Endothelial cell of umbilical vein (primary cell): ENCODE data around the gene RBM4B. TPM values are rescaled to one million over a fixed set of nuclear protein-coding genes. Genes with fewer than 3 reads are reported as not detected.

Experiments
- BruUV-seq: library from RNA; stranded (reverse); fragments of 400-500 nt; replicated peaks from 2 replicates; lab custom pipeline; 2021; lab: Mats Ljungman, UMichigan
- CTCF ChIA-PET: fragments of 300-600, 350-600 bp; sonication (Branson Sonifier 250); formaldehyde crosslinking; loops from one replicate; lab custom pipeline; 2021; ENCODE audit warnings: antibody characterized with exemption, inconsistent platforms; lab: Charles Lee
- POLR2A ChIA-PET: fragments of 300-600, 350-600 bp; sonication (Branson Sonifier 250); formaldehyde crosslinking; loops from one replicate; lab custom pipeline; 2021; ENCODE audit warnings: antibody characterized with exemption, inconsistent platforms; lab: Charles Lee
- DNase-seq: peaks from one replicate; pipeline ENCODE4 v3.0.0-alpha.2; 2011; ENCODE audit warnings: low read depth, low spot score
- FAIRE-seq: peaks from 2 replicates; lab custom pipeline; 2011; peaks lifted over from hg19 to GRCh38; lab: Jason Lieb, UNC
- H2AFZ ChIP-seq: 2 replicates; pipeline ENCODE4 v1.6.0; 2012; ENCODE audit warnings: low read depth, low read length, control low read depth, inconsistent platforms
- H3K27ac ChIP-seq: 2 replicates; pipeline ENCODE4 v1.5.1; 2011; ENCODE audit warnings: low read depth, mild to moderate bottlenecking, control low read depth, low read length, moderate library complexity; ENCODE audit not compliant: insufficient read depth
- H3K27me3 ChIP-seq, 2 experiments: 2 replicates each; pipeline versions ENCODE4 v1.6.0 to v1.6.1; 2011; ENCODE audit warnings: low read length in 2 of 2, mixed read lengths in 1 of 2; ENCODE audit not compliant: control insufficient read depth in 2 of 2, insufficient read depth in 2 of 2
- H3K36me3 ChIP-seq, 2 experiments: 2 replicates in 1 of 2; 3 replicates in 1 of 2; pipeline ENCODE4 v1.5.1; 2011; ENCODE audit warnings: low read length in 2 of 2, mild to moderate bottlenecking in 1 of 2, moderate library complexity in 1 of 2; ENCODE audit not compliant: control insufficient read depth in 2 of 2, insufficient read depth in 2 of 2; ENCODE audit errors: extremely low read depth in 1 of 2
- H3K4me1 ChIP-seq: 3 replicates; pipeline ENCODE4 v1.5.1; 2011; ENCODE audit warnings: mild to moderate bottlenecking, low read length; ENCODE audit not compliant: control insufficient read depth, insufficient read depth; ENCODE audit errors: extremely low read depth
- H3K4me2 ChIP-seq: 2 replicates; pipeline ENCODE4 v1.6.1; 2011; ENCODE audit warnings: low read length, control low read depth, mixed read lengths; ENCODE audit not compliant: insufficient read depth
- H3K4me3 ChIP-seq, 3 experiments: fragments of 200-600 bp in 1 of 3; sonication (generic), shearing (Covaris generic) in 1 of 3; replicated peaks in 1 of 3; 2 replicates each; pipeline ENCODE4 v1.5.1; 2011 to 2016; ENCODE audit warnings: control low read depth in 3 of 3, low read length in 3 of 3, mild to moderate bottlenecking in 2 of 3, inconsistent platforms in 1 of 3, low read depth in 1 of 3, moderate library complexity in 1 of 3; ENCODE audit not compliant: insufficient read depth in 1 of 3
- H3K79me2 ChIP-seq: 2 replicates; pipeline ENCODE4 v1.6.0; 2012; ENCODE audit warnings: low read length, inconsistent platforms; ENCODE audit not compliant: control insufficient read depth, insufficient read depth
- H3K9ac ChIP-seq: replicated peaks from 2 replicates; pipeline ENCODE3; 2011; ENCODE audit warnings: low read length, control low read depth; ENCODE audit not compliant: insufficient read depth; ENCODE audit errors: extremely low read depth
- H3K9me1 ChIP-seq: replicated peaks from 3 replicates; pipeline ENCODE4 v1.6.0; 2011; ENCODE audit warnings: mild to moderate bottlenecking, low read length; ENCODE audit not compliant: control insufficient read depth, insufficient read depth; ENCODE audit errors: extremely low read depth
- H3K9me3 ChIP-seq: replicated peaks from 2 replicates; pipeline ENCODE4 v1.5.1; 2012; ENCODE audit warnings: low read length, inconsistent platforms; ENCODE audit not compliant: control insufficient read depth, insufficient read depth
- H4K20me1 ChIP-seq: replicated peaks from 2 replicates; pipeline ENCODE3; 2011; ENCODE audit warnings: mild to moderate bottlenecking, low read length; ENCODE audit not compliant: control insufficient read depth, insufficient read depth; ENCODE audit errors: extremely low read depth
- EZH2 ChIP-seq: IDR thresholded peaks from 2 replicates; pipeline ENCODE4 v1.6.1; 2012; ENCODE audit warnings: borderline replicate concordance, low read depth, mild to moderate bottlenecking, moderate library complexity, low read length, inconsistent platforms; ENCODE audit not compliant: severe bottlenecking
- FOS ChIP-seq: IDR thresholded peaks from 2 replicates; pipeline ENCODE4 v1.6.1; 2011; ENCODE audit warnings: mild to moderate bottlenecking, low read length, moderate library complexity, borderline replicate concordance; ENCODE audit not compliant: insufficient read depth
- GATA2 ChIP-seq: IDR thresholded peaks from 2 replicates; pipeline ENCODE4 v1.7.0; 2011; ENCODE audit warnings: low read depth, mild to moderate bottlenecking, moderate library complexity, mixed read lengths, low read length; ENCODE audit not compliant: insufficient read length, insufficient read depth
- JUN ChIP-seq: IDR thresholded peaks from 2 replicates; pipeline ENCODE4 v1.6.1; 2011; ENCODE audit warnings: borderline replicate concordance, low read depth; ENCODE audit not compliant: insufficient read length, insufficient read depth
- MYC ChIP-seq: IDR thresholded peaks from one replicate; pipeline ENCODE4 v1.6.1; 2011; ENCODE audit warnings: mild to moderate bottlenecking, low read depth, low read length
- POLR2A ChIP-seq: IDR thresholded peaks from 2 replicates; pipeline ENCODE4 v1.6.1; 2012; ENCODE audit warnings: low read depth, mild to moderate bottlenecking, control low read depth, low read length
- POLR2AphosphoS5 ChIP-seq: IDR thresholded peaks from 2 replicates; pipeline ENCODE4 v1.6.1; 2012; ENCODE audit warnings: low read depth, mild to moderate bottlenecking, control low read depth, low read length, moderate library complexity; ENCODE audit not compliant: insufficient read depth
- dilution Hi-C: fragments of 300-500 bp; cut with MboI; formaldehyde crosslinking; loops from one replicate; pipeline ENCODE4 v1.15.0; 2019; ENCODE audit warnings: low sequenced_read_pairs; ENCODE audit not compliant: extremely low pct_ligation_motif_present
- intact Hi-C: fragments of 100-400 bp; cut with micrococcal nuclease; formaldehyde crosslinking; loops from one replicate; pipeline ENCODE4 v1.10.0; 2022
- polyA plus RNA-seq, 4 experiments: library from polyadenylated mRNA; depleted of rRNA in 3 of 4; stranded (reverse) in 3 of 4; unstranded in 1 of 4; fragments of >200 nt; gene quantifications; 2 replicates each; pipeline versions ENCODE4 v1.2.1 to v1.2.3, GENCODE V29; 2011 to 2012; ENCODE audit warnings: missing spikeins in 1 of 4
- total RNA-seq: library from RNA; stranded (reverse); gene quantifications from 2 replicates; pipeline ENCODE4 v1.2.3, GENCODE V29; 2021
- TF ChIP-seq, protein P1 (sequence below): IDR thresholded peaks from 2 replicates; pipeline ENCODE4 v1.6.1; 2011; ENCODE audit not compliant: insufficient read depth, insufficient read length
- TF ChIP-seq, protein P2 (sequence below), 2 donors: IDR thresholded peaks; 1 replicate in 1 of 2; 2 replicates in 1 of 2; pipeline ENCODE4 v1.5.1; 2011; ENCODE audit warnings: low read length in 2 of 2, mild to moderate bottlenecking in 2 of 2, moderate library complexity in 2 of 2, control low read depth in 1 of 2, inconsistent platforms in 1 of 2, low read depth in 1 of 2; ENCODE audit not compliant: insufficient read depth in 1 of 2; ENCODE audit errors: extremely low read depth in 1 of 2

Gene RBM4B
- total and polyA plus RNA-seq, 2 donors (not counting 3 experiments of a cell fraction or from before 2014, with no cell fraction given): 22.2 to 31.2 TPM

DNA sequence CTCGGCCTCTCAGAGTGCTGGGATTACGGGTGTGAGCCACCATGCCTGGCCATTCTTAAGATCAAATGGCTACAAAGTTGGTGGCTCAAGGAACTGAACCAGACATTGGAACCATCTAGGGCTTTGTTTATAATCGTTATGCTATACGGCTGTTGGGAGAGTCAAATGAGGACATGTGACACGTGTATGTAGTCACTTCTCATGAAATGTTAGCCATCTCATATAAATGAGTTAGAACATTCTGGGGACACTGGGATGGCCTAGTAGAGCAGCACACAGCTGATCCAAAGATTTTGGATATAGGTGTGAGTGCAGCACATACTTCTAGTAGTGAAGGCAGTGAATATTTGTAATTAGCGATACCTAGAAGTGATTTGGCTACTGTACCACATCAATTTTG, 45.8 kb downstream of the RBM4B start:
- Histone ChIP-seq H3K36me3 (peaks cover 20 to 31% of the 10 kb centered on the region in 2 experiments), H3K27me3 (no peaks in the 10 kb centered on the region), H3K9me1 (no peaks in the 10 kb centered on the region), H3K9me3 (no peaks in the 10 kb centered on the region), H3K79me2 (peaks cover 94% of the 10 kb centered on the region), H3K9ac (no peak overlapping the region), H4K20me1 (peaks cover 7% of the 10 kb centered on the region), H3K4me1 (no peaks in the 10 kb centered on the region), H3K27ac (no peak overlapping the region), H2AFZ (no peak overlapping the region), H3K4me3 (no peak overlapping the region), H3K4me2 (no peak overlapping the region)
- dilution Hi-C loops: no loop called here
- ChIA-PET CTCF (no interaction called here), POLR2A (no interaction called here)
- TF ChIP-seq, protein P1, sequence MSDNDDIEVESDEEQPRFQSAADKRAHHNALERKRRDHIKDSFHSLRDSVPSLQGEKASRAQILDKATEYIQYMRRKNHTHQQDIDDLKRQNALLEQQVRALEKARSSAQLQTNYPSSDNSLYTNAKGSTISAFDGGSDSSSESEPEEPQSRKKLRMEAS: no peak
- TF ChIP-seq EZH2 (no peak), POLR2AphosphoS5 (no peak), GATA2 (no peak), POLR2A (no peak), FOS (no peak), JUN (no peak), MYC (no peak)
- TF ChIP-seq, protein P2, sequence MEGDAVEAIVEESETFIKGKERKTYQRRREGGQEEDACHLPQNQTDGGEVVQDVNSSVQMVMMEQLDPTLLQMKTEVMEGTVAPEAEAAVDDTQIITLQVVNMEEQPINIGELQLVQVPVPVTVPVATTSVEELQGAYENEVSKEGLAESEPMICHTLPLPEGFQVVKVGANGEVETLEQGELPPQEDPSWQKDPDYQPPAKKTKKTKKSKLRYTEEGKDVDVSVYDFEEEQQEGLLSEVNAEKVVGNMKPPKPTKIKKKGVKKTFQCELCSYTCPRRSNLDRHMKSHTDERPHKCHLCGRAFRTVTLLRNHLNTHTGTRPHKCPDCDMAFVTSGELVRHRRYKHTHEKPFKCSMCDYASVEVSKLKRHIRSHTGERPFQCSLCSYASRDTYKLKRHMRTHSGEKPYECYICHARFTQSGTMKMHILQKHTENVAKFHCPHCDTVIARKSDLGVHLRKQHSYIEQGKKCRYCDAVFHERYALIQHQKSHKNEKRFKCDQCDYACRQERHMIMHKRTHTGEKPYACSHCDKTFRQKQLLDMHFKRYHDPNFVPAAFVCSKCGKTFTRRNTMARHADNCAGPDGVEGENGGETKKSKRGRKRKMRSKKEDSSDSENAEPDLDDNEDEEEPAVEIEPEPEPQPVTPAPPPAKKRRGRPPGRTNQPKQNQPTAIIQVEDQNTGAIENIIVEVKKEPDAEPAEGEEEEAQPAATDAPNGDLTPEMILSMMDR (IDR thresholded peaks at IDR 0.05; ENCODE audit: extremely low read depth in 1 of 2, insufficient read depth in 1 of 2, low read depth in 1 of 2, low read length in 2 of 2): no peak
- FAIRE-seq (no peak), DNase-seq (no peak)
- intact Hi-C loops: no loop called here
- no TSS peak for BruUV-seq
